SK-N-MC (cell line): ENCODE measurements around the gene CACNA1F.

Experiments used
- DNase-seq: peaks from one replicate; pipeline ENCODE4 v3.0.0-alpha.2; 2011; ENCODE audit warnings: low read depth, low spot score
- H3K27ac ChIP-seq: fragments of 200-600 bp; sonication (generic); 2 replicates; pipeline ENCODE4 v1.5.1; 2016; ENCODE audit warnings: mixed run types
- H3K36me3 ChIP-seq: fragments of 200-600 bp; sonication (generic); 2 replicates; pipeline ENCODE4 v1.6.1; 2017; ENCODE audit warnings: antibody characterized with exemption, low read length, mixed read lengths; ENCODE audit not compliant: insufficient read depth
- H3K4me3 ChIP-seq: fragments of 200-600 bp; sonication (generic); 2 replicates; pipeline ENCODE4 v1.5.1; 2016
- H3K9ac ChIP-seq: fragments of 200-600 bp; sonication (generic); 2 replicates; pipeline ENCODE4 v1.8.0; 2017; ENCODE audit warnings: mixed run types, mixed read lengths; ENCODE audit not compliant: insufficient read length
- H3K9me3 ChIP-seq: fragments of 200-600 bp; sonication (generic); 2 replicates; pipeline ENCODE4 v1.6.1; 2017; ENCODE audit warnings: low read depth, mild to moderate bottlenecking, antibody characterized with exemption, low read length, moderate library complexity, mixed read lengths
- EZH2 ChIP-seq: fragments of 200-600 bp; sonication (generic); IDR thresholded peaks from one replicate; pipeline ENCODE4 v1.6.1; 2017; ENCODE audit warnings: antibody characterized with exemption
- FOXP2 ChIP-seq: optimal IDR thresholded peaks from 2 replicates; pipeline ENCODE3; 2011; ENCODE audit warnings: mild to moderate bottlenecking, moderate library complexity; ENCODE audit not compliant: insufficient read depth; ENCODE audit errors: extremely low read length, control extremely low read depth
- POLR2AphosphoS5 ChIP-seq: IDR thresholded peaks from 2 replicates; pipeline ENCODE4 v1.6.1; 2012; ENCODE audit warnings: mild to moderate bottlenecking, low read depth, low read length, borderline replicate concordance

The CACNA1F gene

DNA sequence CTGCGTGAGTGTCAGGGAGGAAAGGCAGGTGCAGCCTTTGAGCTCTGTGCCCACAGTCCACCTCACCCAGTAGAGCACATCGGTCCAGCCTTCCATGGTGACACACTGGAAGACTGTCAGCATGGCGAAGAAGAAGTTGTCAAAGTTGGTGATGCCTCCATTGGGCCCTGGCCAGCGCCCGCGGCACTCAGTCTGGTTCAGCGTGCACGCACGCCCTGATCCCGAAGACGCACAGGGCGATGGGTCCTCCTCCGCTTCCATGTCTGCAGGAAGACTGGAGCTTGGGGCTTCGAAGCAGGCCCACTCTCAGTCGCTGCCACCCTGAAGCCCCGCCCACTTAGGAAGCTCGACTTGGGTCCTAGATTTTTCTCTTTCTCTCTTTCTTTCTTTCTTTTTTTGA, 5.0 kb downstream of the CACNA1F start:
- Histone ChIP-seq H3K4me3 (no peak overlapping the region), H3K9ac (no peak overlapping the region), H3K36me3 (no peaks in the 10 kb centered on the region), H3K27ac (no peak overlapping the region), H3K9me3 (no peaks in the 10 kb centered on the region)
- no peak for TF ChIP-seq EZH2
- TF ChIP-seq POLR2AphosphoS5: no peak
- no peak for TF ChIP-seq FOXP2
- DNase-seq: no peak

DNA sequence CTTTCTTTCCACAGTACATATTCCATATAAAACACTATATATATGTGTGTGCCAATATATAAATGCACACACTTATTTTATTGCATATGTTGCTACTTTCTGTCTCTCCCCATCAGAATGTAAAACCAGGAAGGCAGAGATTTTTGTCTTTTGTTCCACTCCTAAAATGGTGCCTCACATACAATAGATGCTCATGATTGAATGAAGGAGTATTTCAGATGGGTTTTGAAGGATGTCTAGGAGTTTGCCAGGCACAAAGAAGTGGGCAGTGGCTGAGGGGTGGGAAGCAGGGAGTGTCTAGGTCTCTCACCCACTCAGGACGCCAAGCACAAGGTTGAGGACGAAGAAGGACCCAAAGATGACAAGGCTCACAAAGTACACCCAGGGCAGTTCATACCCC, 5.4 kb downstream of the CACNA1F start:
- no peak for DNase-seq
- no peak overlapping the region for H3K27ac ChIP-seq
- no peak overlapping the region for H3K9ac ChIP-seq
- no peaks in the 10 kb centered on the region for H3K9me3 ChIP-seq
- H3K36me3 ChIP-seq: no peaks in the 10 kb centered on the region
- H3K4me3 ChIP-seq: no peak overlapping the region
- TF ChIP-seq EZH2: no peak
- no peak for TF ChIP-seq FOXP2
- no peak for TF ChIP-seq POLR2AphosphoS5

DNA sequence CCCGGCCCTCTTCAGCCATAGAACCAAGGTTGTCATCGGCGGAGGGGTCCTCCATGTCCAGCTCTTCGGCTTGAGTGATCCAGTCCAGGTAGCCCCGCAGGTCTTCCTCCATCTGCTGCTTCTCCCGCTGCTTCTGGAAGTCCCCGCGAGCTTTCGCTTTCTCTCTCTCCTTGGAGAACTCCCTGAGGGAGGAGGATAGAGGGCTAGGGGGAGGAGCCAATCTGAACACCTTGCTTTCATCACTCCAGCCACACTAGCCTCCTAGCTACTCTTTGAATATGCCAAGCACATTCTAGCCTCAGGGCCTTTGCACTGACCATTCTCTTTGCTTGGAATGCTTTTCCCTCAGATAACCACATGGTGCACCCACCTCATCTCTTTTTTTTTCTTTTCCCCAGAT, 6.2 kb downstream of the CACNA1F start:
- DNase-seq: no peak

DNA sequence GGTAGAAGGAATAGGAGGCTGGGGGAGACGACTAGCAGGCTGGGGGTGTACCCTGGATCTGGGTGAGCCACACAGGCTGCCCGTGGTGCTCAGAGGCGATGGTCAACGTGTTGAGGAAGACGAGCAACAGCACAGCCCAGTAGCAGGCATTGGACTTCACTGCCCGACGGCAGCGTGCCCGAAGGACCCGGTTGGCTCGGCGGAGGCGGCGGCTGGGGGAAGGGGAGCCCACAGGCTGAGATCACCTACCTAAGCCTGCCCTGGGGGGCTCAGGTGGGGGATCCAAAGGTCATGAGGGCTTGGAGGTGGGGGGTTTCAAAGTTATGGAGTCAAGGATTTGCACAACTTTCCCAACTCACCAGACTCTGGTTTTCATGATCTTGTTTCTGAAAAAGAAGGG, 7.3 kb downstream of the CACNA1F start:
- H3K9ac ChIP-seq: no peak overlapping the region
- no peak for TF ChIP-seq POLR2AphosphoS5
- no peak for DNase-seq
- H3K27ac ChIP-seq: no peak overlapping the region
- H3K36me3 ChIP-seq: no peaks in the 10 kb centered on the region
- H3K9me3 ChIP-seq: no peaks in the 10 kb centered on the region
- no peak overlapping the region for H3K4me3 ChIP-seq

More for the DNA sequence above, 6.2 kb downstream of the CACNA1F start:
- TF ChIP-seq EZH2 (no peak), POLR2AphosphoS5 (no peak), FOXP2 (no peak)
- Histone ChIP-seq H3K9ac (no peak overlapping the region), H3K36me3 (no peaks in the 10 kb centered on the region), H3K4me3 (no peak overlapping the region), H3K9me3 (no peaks in the 10 kb centered on the region), H3K27ac (no peak overlapping the region)

DNA sequence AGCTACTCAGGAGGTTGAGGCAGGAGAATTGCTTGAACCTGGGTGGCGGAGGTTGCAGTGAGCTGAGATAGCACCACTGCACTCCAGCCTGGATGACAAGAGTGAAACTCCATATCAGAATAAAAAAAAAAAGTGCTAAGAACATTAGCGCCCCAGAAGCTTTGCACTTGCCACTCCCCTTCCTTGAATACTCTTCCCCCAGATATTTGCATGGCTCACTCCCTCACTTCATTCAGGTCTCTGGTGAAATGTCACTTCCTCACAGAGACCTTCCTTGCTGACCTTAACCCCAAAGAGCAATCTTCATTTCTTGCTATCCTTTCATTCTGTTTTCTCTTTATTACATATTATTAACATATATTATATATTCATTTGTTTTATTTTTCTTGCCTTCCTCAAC, 11.3 kb downstream of the CACNA1F start:
- no peak overlapping the region for H3K4me3 ChIP-seq
- H3K9me3 ChIP-seq: no peaks in the 10 kb centered on the region
- no peak for DNase-seq
- H3K27ac ChIP-seq: no peak overlapping the region
- TF ChIP-seq POLR2AphosphoS5 (no peak), EZH2 (no peak), FOXP2 (no peak)
- no peak overlapping the region for H3K9ac ChIP-seq
- H3K36me3 ChIP-seq: no peaks in the 10 kb centered on the region

DNA sequence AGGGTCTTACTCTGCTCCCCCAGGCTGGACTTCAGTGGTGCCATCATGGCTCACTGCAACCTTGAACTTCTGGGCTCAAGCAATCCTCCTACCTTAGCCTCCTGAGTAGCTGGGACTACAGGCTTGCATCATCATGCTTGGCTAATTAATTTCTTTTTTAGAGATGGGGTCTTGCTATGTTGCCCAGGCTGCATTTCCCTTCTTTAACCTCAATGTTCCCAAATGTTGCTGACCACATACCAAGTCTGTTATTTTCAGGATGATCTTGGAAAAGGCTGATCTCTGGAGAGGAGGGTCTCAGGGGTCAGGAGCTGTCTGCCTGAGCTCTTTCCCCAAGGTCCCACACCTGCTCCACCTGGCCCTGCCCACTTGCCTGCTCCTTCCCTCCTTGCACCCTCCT, 13.0 kb downstream of the CACNA1F start:
- H3K9ac ChIP-seq: no peak overlapping the region
- H3K9me3 ChIP-seq: no peaks in the 10 kb centered on the region
- no peak for DNase-seq
- H3K27ac ChIP-seq: no peak overlapping the region
- H3K36me3 ChIP-seq: no peaks in the 10 kb centered on the region
- H3K4me3 ChIP-seq: no peak overlapping the region
- TF ChIP-seq EZH2 (no peak), POLR2AphosphoS5 (no peak), FOXP2 (no peak)

DNA sequence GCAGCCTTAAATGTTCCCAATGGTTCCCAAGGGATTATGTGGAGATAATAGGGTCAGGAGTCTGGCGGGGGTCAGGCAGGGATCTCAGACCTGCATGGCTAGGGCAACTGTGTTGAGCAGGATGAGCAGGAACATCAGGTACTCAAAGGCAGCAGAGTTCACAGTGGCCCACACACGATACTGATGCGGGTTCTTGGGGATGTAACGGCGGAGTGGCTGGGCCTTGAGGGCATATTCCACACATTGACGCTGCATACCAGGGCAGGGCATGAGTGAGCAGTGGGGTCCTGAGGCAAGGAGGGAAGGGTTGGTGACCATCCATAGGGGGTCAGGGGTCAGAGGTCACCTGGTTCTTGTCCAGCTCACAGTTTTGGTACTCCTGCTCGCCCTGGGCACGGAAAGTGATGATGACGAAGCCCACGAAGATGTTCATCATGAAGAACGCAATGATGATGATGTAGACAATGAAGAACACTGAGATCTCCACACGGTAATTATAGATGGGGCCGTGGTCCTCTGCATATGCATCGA, 18.1 kb downstream of the CACNA1F start:
- H3K4me3 ChIP-seq: no peak overlapping the region
- no peak overlapping the region for H3K9ac ChIP-seq
- TF ChIP-seq POLR2AphosphoS5 (no peak), FOXP2 (no peak), EZH2 (no peak)
- no peak for DNase-seq
- H3K9me3 ChIP-seq: no peaks in the 10 kb centered on the region
- no peak overlapping the region for H3K27ac ChIP-seq
- H3K36me3 ChIP-seq: no peaks in the 10 kb centered on the region

DNA sequence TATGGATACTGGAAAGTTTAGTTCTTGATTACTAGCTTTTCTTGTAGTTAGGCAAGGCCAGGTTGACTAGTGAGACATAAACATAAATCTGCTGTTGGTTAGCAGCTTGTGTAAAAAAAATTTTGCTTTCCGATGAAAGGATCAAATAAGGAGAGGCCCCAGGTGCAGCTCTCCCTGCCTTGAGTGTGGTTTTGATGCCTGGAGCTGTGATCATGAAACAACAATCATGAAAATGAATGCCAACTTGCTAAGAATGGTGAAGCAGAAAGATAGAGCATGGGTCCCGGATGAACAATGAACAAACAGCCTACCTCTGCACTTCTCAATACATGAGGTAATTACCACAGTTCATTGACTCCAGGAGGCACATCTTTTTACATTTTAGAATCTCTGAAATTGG, 18.7 kb downstream of the CACNA1F start:
- Histone ChIP-seq H3K36me3 (no peaks in the 10 kb centered on the region), H3K4me3 (no peak overlapping the region), H3K9me3 (no peaks in the 10 kb centered on the region), H3K27ac (no peak overlapping the region), H3K9ac (no peak overlapping the region)
- no peak for DNase-seq
- no peak for TF ChIP-seq EZH2
- TF ChIP-seq POLR2AphosphoS5: no peak
- TF ChIP-seq FOXP2: no peak

DNA sequence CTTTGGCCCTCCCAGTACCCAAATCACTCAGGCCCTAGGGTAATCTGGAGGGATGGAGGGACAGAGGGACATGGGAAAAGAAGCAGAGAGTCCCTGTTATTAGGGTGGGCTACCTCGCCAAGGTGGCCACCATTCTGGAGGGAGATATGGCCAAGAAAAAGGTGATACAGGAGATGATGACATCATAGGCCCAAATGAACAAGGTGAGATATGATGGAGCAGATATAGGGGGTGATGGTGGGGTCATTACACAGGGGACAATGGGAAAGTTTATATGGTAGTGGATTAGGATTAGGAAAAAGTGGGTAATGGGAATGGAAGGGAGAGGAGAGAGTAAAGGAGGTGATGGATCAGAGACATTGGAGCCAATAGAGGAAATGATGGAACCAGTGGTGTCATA, 20.3 kb downstream of the CACNA1F start:
- no peak for DNase-seq
- no peaks in the 10 kb centered on the region for H3K9me3 ChIP-seq
- TF ChIP-seq FOXP2 (no peak), POLR2AphosphoS5 (no peak), EZH2 (no peak)

DNA sequence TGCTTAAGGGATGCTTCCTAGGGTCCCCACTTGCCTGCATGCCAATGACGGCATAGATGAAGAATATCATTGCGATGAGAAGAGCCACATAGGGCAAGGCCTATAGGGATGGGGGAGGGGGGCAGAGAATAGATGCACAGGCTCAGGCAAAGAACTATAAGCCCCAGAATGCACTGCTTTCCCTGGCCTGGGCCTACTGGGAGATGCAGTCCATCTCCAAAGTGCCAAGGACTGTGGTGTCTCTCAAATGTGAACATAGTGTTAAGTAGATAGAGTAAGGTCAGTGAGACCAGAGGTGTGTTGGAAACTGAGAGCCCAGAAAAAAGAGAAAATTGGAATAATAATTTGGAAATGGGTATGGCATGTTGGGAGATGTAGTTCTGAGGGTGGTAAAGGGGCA, 20.9 kb downstream of the CACNA1F start:
- no peak overlapping the region for H3K27ac ChIP-seq
- no peaks in the 10 kb centered on the region for H3K36me3 ChIP-seq
- no peak overlapping the region for H3K9ac ChIP-seq
- no peaks in the 10 kb centered on the region for H3K9me3 ChIP-seq
- H3K4me3 ChIP-seq: no peak overlapping the region
- DNase-seq: no peak
- TF ChIP-seq EZH2: no peak

More for the DNA sequence above, 20.3 kb downstream of the CACNA1F start:
- Histone ChIP-seq H3K9ac (no peak overlapping the region), H3K36me3 (no peaks in the 10 kb centered on the region), H3K4me3 (no peak overlapping the region), H3K27ac (no peak overlapping the region)
